ENCODE measurements around the gene LEMD3.

The LEMD3 gene

GRCh38 chr12:65121956-65122469, 47.4 kb upstream of the LEMD3 start:
- H3K9me3 ChIP-seq (ENCODE audit: control insufficient read depth, insufficient read depth, low read depth, low read length) = no peaks in the 10 kb centered on the region
- H3K36me3 ChIP-seq (ENCODE audit: control insufficient read depth in 2 of 2, insufficient read depth in 1 of 2, low read length in 2 of 2) = no peaks in the 10 kb centered on the region
- POLR2A ChIA-PET = no interaction called here
- no peak overlapping the region for H3K4me3 ChIP-seq (ENCODE audit: low read depth, low read length)
- peaks cover 7% of the 10 kb centered on the region for H3K4me1 ChIP-seq (ENCODE audit: control insufficient read depth, insufficient read depth, low read length)
- TF ChIP-seq ZNF2 (tag by site-specific recombination; IDR thresholded peaks at IDR 0.05) (no peak), ZBTB49 (tag by site-specific recombination; IDR thresholded peaks at IDR 0.05; ENCODE audit: low read depth) (no peak), ZFP3 (tag by site-specific recombination; IDR thresholded peaks at IDR 0.05; ENCODE audit: low read depth) (no peak), ZNF175 (tag by site-specific recombination; IDR thresholded peaks at IDR 0.05) (no peak), BCL6B (tag by site-specific recombination; IDR thresholded peaks at IDR 0.05) (no peak), CTCF (tag by site-specific recombination; IDR thresholded peaks at IDR 0.05) (no peak), ZNF654 (tag by site-specific recombination; IDR thresholded peaks at IDR 0.05; ENCODE audit: low read depth) (no peak), ZNF785 (tag by site-specific recombination; IDR thresholded peaks at IDR 0.05) (no peak), ZNF280C (tag by site-specific recombination; IDR thresholded peaks at IDR 0.05) (no peak), ZNF600 (tag by site-specific recombination; IDR thresholded peaks at IDR 0.05) (no peak)
- CTCF ChIA-PET = interaction anchor here (0.7 to 3.4 kb wide), 10 partner anchors 10 to 1330 kb away, joined by 3 to 19 read pairs (median 4); no protein-coding TSS in a partner anchor
- no peak overlapping the region for H3K27ac ChIP-seq (ENCODE audit: extremely low read depth, low read depth, low read length)

- TF ChIP-seq ZNF394 (tag by site-specific recombination; IDR thresholded peaks at IDR 0.05; ENCODE audit: borderline replicate concordance) = no peak
- TF ChIP-seq ZNF473 (tag by site-specific recombination; IDR thresholded peaks at IDR 0.05) = no peak
- TF ChIP-seq PRDM6 (tag by site-specific recombination; IDR thresholded peaks at IDR 0.05) = peak; percentile 53; the same call in 1 of the 2 replicates
- TF ChIP-seq ZSCAN5A (tag by site-specific recombination; IDR thresholded peaks at IDR 0.05) = no peak
- no peak for TF ChIP-seq ZNF747 (tag by site-specific recombination; IDR thresholded peaks at IDR 0.05)
- peak; percentile 42; the same call in 1 of the 2 replicates for TF ChIP-seq KLF1 (tag by site-specific recombination; IDR thresholded peaks at IDR 0.05)
- no peak for TF ChIP-seq ZNF704 (tag by site-specific recombination; IDR thresholded peaks at IDR 0.05)
- TF ChIP-seq ZNF350 (tag by site-specific recombination; IDR thresholded peaks at IDR 0.05) = peak; percentile 35; the same call in 1 of the 2 replicates
- TF ChIP-seq ZNF174 (tag by site-specific recombination; IDR thresholded peaks at IDR 0.05) = no peak
- TF ChIP-seq ZNF202 (tag by site-specific recombination; IDR thresholded peaks at IDR 0.05; ENCODE audit: borderline replicate concordance) = no peak
- 0 out of 2 replicates have a peak, but pooled peaks have one; percentile 9 for TF ChIP-seq ZNF335 (tag by site-specific recombination; conservative IDR thresholded peaks at IDR 0.05)
- Histone ChIP-seq H3K36me3 (ENCODE audit: control insufficient read depth in 2 of 2, insufficient read depth in 1 of 2, low read length in 2 of 2) (no peaks in the 10 kb centered on the region), H3K4me3 (ENCODE audit: low read depth, low read length) (no peak overlapping the region), H3K27ac (ENCODE audit: extremely low read depth, low read depth, low read length) (no peak overlapping the region), H3K4me1 (ENCODE audit: control insufficient read depth, insufficient read depth, low read length) (peaks cover 7% of the 10 kb centered on the region), H3K9me3 (ENCODE audit: control insufficient read depth, insufficient read depth, low read depth, low read length) (no peaks in the 10 kb centered on the region)
- ChIA-PET POLR2A (no interaction called here), CTCF (interaction anchor here (0.5 to 3.4 kb wide), 28 partner anchors 11 to 1883 kb away, joined by 3 to 22 read pairs (median 3); no protein-coding TSS in a partner anchor)
Measured at GRCh38 chr12:65122703-65123102, 46.7 kb upstream of the LEMD3 start.

Measured in HEK293 (cell line).